ENCODE data around the gene ARHGEF28. TPM values are rescaled to one million over a fixed set of nuclear protein-coding genes. Genes with fewer than 3 reads are reported as not detected.

The ARHGEF28 gene
- total RNA-seq, 1 experiment from 2014 or later, result 0.57 TPM

- H3K56ac ChIP-seq (ENCODE audit: insufficient read length, low read depth, low read length), result no peak overlapping the region
- TF ChIP-seq CTCF (conservative IDR thresholded peaks at IDR 0.05), result no peak
- Mint-ChIP-seq H3K36me3 (ENCODE audit: insufficient read depth in 1 of 3, low read depth in 3 of 3) (no peaks in the 10 kb centered on the region), H3K9me3 (no peaks in the 10 kb centered on the region), H3K4me1 (no peaks in the 10 kb centered on the region), H3K27ac (no peak overlapping the region), H3K4me3 (no peak overlapping the region), H3K27me3 (ENCODE audit: low read depth) (peaks cover 4% of the 10 kb centered on the region)
- no peak overlapping the region for H2AK5ac ChIP-seq (ENCODE audit: insufficient read length, low read length)
- H3K9ac ChIP-seq (ENCODE audit: extremely low read depth, insufficient read length, low read length), result no peak overlapping the region
- H4K20me1 ChIP-seq (ENCODE audit: control insufficient read depth, insufficient read depth, insufficient read length), result no peaks in the 10 kb centered on the region
- H2AFZ ChIP-seq (ENCODE audit: low read length), result no peak overlapping the region
- H3K27ac ChIP-seq (ENCODE audit: insufficient read length, low read depth, low read length), result no peak overlapping the region
- H3K23me2 ChIP-seq (ENCODE audit: insufficient read length, low read depth, low read length, poor library complexity, severe bottlenecking), result no peaks in the 10 kb centered on the region
- no peak for DNase-seq
- H3K18ac ChIP-seq (ENCODE audit: insufficient read length, low read depth, low read length), result no peak overlapping the region
- H3K79me1 ChIP-seq (ENCODE audit: insufficient read depth, low read depth, low read length, poor library complexity, severe bottlenecking), result no peaks in the 10 kb centered on the region
- no peak overlapping the region for H4K8ac ChIP-seq (replicated peaks; ENCODE audit: insufficient read length, low read depth, low read length)
- no peak overlapping the region for H3T11ph ChIP-seq (ENCODE audit: low read length)
- no peak overlapping the region for H3K14ac ChIP-seq (ENCODE audit: insufficient read depth, low read length)
- no peak overlapping the region for H2BK20ac ChIP-seq (ENCODE audit: low read depth, low read length, poor library complexity, severe bottlenecking)
- no peak overlapping the region for H3K4ac ChIP-seq (ENCODE audit: low read depth, low read length)
- no peak overlapping the region for H4K91ac ChIP-seq (ENCODE audit: insufficient read length, low read depth, low read length)
- H3K4me1 ChIP-seq (ENCODE audit: insufficient read depth, low read length), result no peaks in the 10 kb centered on the region
- no peaks in the 10 kb centered on the region for H3K27me3 ChIP-seq (ENCODE audit: insufficient read depth, low read length)
- no peaks in the 10 kb centered on the region for H3K79me2 ChIP-seq (ENCODE audit: insufficient read depth, low read length)
- no peak overlapping the region for H4K5ac ChIP-seq (ENCODE audit: insufficient read length, low read depth, low read length)
- no peak overlapping the region for H2BK5ac ChIP-seq (ENCODE audit: insufficient read length, low read length)
- H3K4me2 ChIP-seq (ENCODE audit: insufficient read depth, insufficient read length, low read length), result no peak overlapping the region
- H2BK120ac ChIP-seq (ENCODE audit: low read depth, low read length, poor library complexity, severe bottlenecking), result no peak overlapping the region
- WGBS (ENCODE audit: extremely low coverage, insufficient read length, low lambda C conversion rate), result no CpG with 5 or more reads among the region's 6 CpGs
- H3K23ac ChIP-seq (ENCODE audit: insufficient read length, low read depth, low read length), result no peak overlapping the region
- no peak overlapping the region for H2BK15ac ChIP-seq (ENCODE audit: low read depth, low read length)
- no peaks in the 10 kb centered on the region for H3K9me3 ChIP-seq (ENCODE audit: control insufficient read depth, low read depth, low read length)
- H2BK12ac ChIP-seq (ENCODE audit: insufficient read length, low read depth, low read length), result no peak overlapping the region
These were observed 155.2 kb downstream of the ARHGEF28 start for GRCh38 chr5:73781107-73781768.
